Measurements from ENCODE around the gene IL4I1. TPM values are rescaled to one million over a fixed set of nuclear protein-coding genes. Genes with fewer than 3 reads are reported as not detected.

Gene IL4I1
- polyA plus RNA-seq, 1 of the 3 experiments (the other 2 are of a cell fraction): 0.35 TPM

- Histone ChIP-seq H3K4me1 (ENCODE audit: control insufficient read depth in 1 of 2, insufficient read depth in 2 of 2, low read depth in 1 of 2, low read length in 1 of 2) (peaks cover 0 to 11% of the 10 kb centered on the region in 2 experiments; a peak in 1 of 4 replicates), H2AFZ (ENCODE audit: low read depth) (no peak overlapping the region), H3K27me3 (ENCODE audit: insufficient read depth) (no peaks in the 10 kb centered on the region), H3F3A (replicated peaks; ENCODE audit: insufficient read depth) (peaks cover 6% of the 10 kb centered on the region), H3K9me2 (no peaks in the 10 kb centered on the region), H3K36me3 (replicated peaks in 1 of 2; ENCODE audit: control insufficient read depth in 1 of 2, insufficient read depth in 2 of 2, low read length in 1 of 2) (peaks cover 20 to 48% of the 10 kb centered on the region in 2 experiments), H3K27ac (ENCODE audit: low read depth in 2 of 2, low read length in 1 of 2) (no peak overlapping the region; a peak in 1 of 4 replicates), H3K9me3 (no peaks in the 10 kb centered on the region), H4K20me1 (ENCODE audit: insufficient read depth) (no peaks in the 10 kb centered on the region), H3K4me2 (no peak overlapping the region), H3K9ac (no peak overlapping the region), H3K4me3 (ENCODE audit: low read depth in 2 of 2, low read length in 1 of 2) (no peak overlapping the region), H3K79me2 (ENCODE audit: insufficient read depth) (no peaks in the 10 kb centered on the region)
- 93% methylated on average over 11 of the region's 11 CpGs for WGBS (ENCODE audit: low lambda C conversion rate)
- no peak for DNase-seq
- no peak for TF ChIP-seq NFIC (IDR thresholded peaks at IDR 0.05; ENCODE audit: borderline replicate concordance)
- ChIA-PET POLR2A (no interaction called here), CTCF (interaction anchor here (1.0 kb wide), 1 partner anchor 22 kb away, joined by 3 read pairs; the partner anchor contains the start of gene MED25)
These were observed 56.4 kb downstream of the IL4I1 start for GRCh38 chr19:49840321-49840720.

- CTCF ChIA-PET: interaction anchor here (0.9 to 1.0 kb wide), 2 partner anchors 11 to 22 kb away, joined by 3 to 4 read pairs; partner anchors contain the start of genes MED25 and PTOV1
- H3K9me3 ChIP-seq: no peaks in the 10 kb centered on the region
- no peaks in the 10 kb centered on the region for H3K79me2 ChIP-seq (ENCODE audit: insufficient read depth)
- WGBS (ENCODE audit: low lambda C conversion rate): 80% methylated on average over 11 of the region's 11 CpGs
- no peaks in the 10 kb centered on the region for H3K27me3 ChIP-seq (ENCODE audit: insufficient read depth)
- no peak overlapping the region for H3K4me2 ChIP-seq
- POLR2A ChIA-PET: no interaction called here
- H3K9me2 ChIP-seq: no peaks in the 10 kb centered on the region
- H2AFZ ChIP-seq (ENCODE audit: low read depth): no peak overlapping the region
- TF ChIP-seq GABPA (IDR thresholded peaks at IDR 0.05; ENCODE audit: low read depth): no peak
- TF ChIP-seq MXI1 (IDR thresholded peaks at IDR 0.05; ENCODE audit: low read depth, low read length): no peak
- TF ChIP-seq RXRA (IDR thresholded peaks at IDR 0.05; ENCODE audit: borderline replicate concordance, low read depth): no peak
- H3K4me3 ChIP-seq (ENCODE audit: low read depth in 2 of 2, low read length in 1 of 2): no peak overlapping the region
- no peak overlapping the region for H3K9ac ChIP-seq
- peaks cover 20 to 54% of the 10 kb centered on the region in 2 experiments for H3K36me3 ChIP-seq (replicated peaks in 1 of 2; ENCODE audit: control insufficient read depth in 1 of 2, insufficient read depth in 2 of 2, low read length in 1 of 2)
- H3F3A ChIP-seq (replicated peaks; ENCODE audit: insufficient read depth): peaks cover 6% of the 10 kb centered on the region
- H3K27ac ChIP-seq (ENCODE audit: low read depth in 2 of 2, low read length in 1 of 2): peak overlapping the region in 1 of 2 experiments; percentile 11; a peak in 1 of 4 replicates
- no peaks in the 10 kb centered on the region for H4K20me1 ChIP-seq (ENCODE audit: insufficient read depth)
- DNase-seq: no peak
- H3K4me1 ChIP-seq (ENCODE audit: control insufficient read depth in 1 of 2, insufficient read depth in 2 of 2, low read depth in 1 of 2, low read length in 1 of 2): peaks cover 0 to 11% of the 10 kb centered on the region in 2 experiments; a peak in 1 of 4 replicates
These were observed 57.0 kb downstream of the IL4I1 start for GRCh38 chr19:49839713-49840112.

Small RNAs within 50 kb of the gene (small RNA-seq; reads per million reads assigned to genes)
- gene MIR4749: 0 reads per million in 7 experiments

Other genes starting within 250 kb of the IL4I1 start
- gene IRF3, start 231.0 kb downstream of the IL4I1 start, polyA plus RNA-seq (2012; rRNA removed): 85.9 and 112 TPM in 2 replicates
- 20.3 and 27.9 TPM in 2 replicates for gene BCL2L12, start 231.0 kb downstream of the IL4I1 start, polyA plus RNA-seq (2012; rRNA removed)
- gene PRMT1, start 219.6 kb downstream of the IL4I1 start, polyA plus RNA-seq (2012; rRNA removed): 774 and 789 TPM in 2 replicates
- gene ADM5, start 207.3 kb downstream of the IL4I1 start, polyA plus RNA-seq (2012; rRNA removed): 1.3 TPM in 2 replicates
- 118 and 139 TPM in 2 replicates for gene CPT1C, start 205.8 kb downstream of the IL4I1 start, polyA plus RNA-seq (2012; rRNA removed)
- gene TSKS, start 133.6 kb downstream of the IL4I1 start, polyA plus RNA-seq (2012; rRNA removed): not detected in 2 replicates
- 59.6 and 74.8 TPM in 2 replicates for gene AP2A1, start 129.9 kb downstream of the IL4I1 start, polyA plus RNA-seq (2012; rRNA removed)
- 23.7 and 29.9 TPM in 2 replicates for gene FUZ, start 83.6 kb downstream of the IL4I1 start, polyA plus RNA-seq (2012; rRNA removed)
- 15.7 and 30.2 TPM in 2 replicates for gene MED25, start 78.6 kb downstream of the IL4I1 start, polyA plus RNA-seq (2012; rRNA removed)
- gene PTOV1, start 45.7 kb downstream of the IL4I1 start, polyA plus RNA-seq (2012; rRNA removed): 56.1 and 95.0 TPM in 2 replicates
- gene PNKP, start 29.3 kb downstream of the IL4I1 start, polyA plus RNA-seq (2012; rRNA removed): 45.5 and 52.0 TPM in 2 replicates
- gene AKT1S1, start 19.5 kb downstream of the IL4I1 start, polyA plus RNA-seq (2012; rRNA removed): 56.7 and 63.7 TPM in 2 replicates
- gene TBC1D17, start 19.2 kb downstream of the IL4I1 start, polyA plus RNA-seq (2012; rRNA removed): 27.3 and 28.3 TPM in 2 replicates
- 11.1 and 11.7 TPM in 2 replicates for gene ATF5, start 32.3 kb upstream of the IL4I1 start, polyA plus RNA-seq (2012; rRNA removed)
- 14.6 and 16.2 TPM in 2 replicates for gene NUP62, start 32.6 kb upstream of the IL4I1 start, polyA plus RNA-seq (2012; rRNA removed)
- gene SIGLEC11, start 64.3 kb upstream of the IL4I1 start, polyA plus RNA-seq (2012; rRNA removed): not detected in 2 replicates
- gene VRK3, start 128.5 kb upstream of the IL4I1 start, polyA plus RNA-seq (2012; rRNA removed): 30.3 and 33.5 TPM in 2 replicates
- gene ZNF473, start 129.1 kb upstream of the IL4I1 start, polyA plus RNA-seq (2012; rRNA removed): 5.4 and 5.9 TPM in 2 replicates